Measurements from ENCODE around the gene SARDH. TPM values are rescaled to one million over a fixed set of nuclear protein-coding genes. Genes with fewer than 3 reads are reported as not detected.

Gene SARDH
- total RNA-seq, 1 experiment from 2014 or later: 5.3 TPM

DNA sequence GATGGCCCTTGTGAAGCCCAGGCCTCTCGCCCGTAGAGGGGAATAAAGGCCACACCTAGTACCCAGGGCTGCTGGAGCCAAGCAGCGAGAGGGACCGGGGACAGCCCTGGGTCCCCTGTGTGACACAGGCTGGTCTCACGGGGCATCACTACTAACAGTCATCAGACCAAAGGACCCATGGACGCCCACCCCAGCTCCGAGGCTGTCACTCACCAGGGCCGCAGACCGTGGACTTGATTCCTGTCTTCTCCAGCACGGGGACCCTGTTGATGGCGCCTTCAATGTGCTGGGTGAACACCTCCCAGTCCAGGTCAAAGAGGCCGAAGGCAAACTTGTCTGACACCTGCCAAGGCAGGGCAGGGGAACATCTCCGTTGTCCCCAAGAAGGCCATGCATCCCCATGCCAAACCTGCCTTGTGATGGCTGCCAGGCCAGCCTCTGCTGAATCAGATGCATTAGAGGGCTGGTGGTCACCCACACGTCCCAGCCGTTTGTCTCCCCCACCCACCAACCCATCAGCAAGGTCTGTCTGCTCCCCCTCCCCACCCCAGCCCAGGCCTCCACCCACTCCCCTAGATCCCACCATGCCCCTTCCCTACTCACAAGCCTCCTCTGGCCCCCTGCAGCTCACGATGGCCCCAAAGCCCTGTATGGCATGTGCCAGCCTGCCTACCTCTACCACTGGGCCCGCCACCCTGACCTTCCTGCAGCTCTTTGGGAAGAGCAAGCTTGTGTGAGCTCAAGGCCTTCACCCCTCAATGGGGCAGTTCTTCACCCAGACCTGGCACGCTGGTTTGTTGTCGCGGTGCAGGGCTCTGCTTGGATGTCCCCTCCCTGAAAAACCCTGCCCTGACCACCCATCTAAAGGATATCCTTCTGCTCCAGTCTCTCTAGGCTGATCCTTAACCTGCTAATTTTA is 20.8 kb downstream of the SARDH start:
- Histone ChIP-seq H2AK5ac (ENCODE audit: insufficient read length, low read length) (no peak overlapping the region), H4K5ac (ENCODE audit: insufficient read length, low read depth, low read length) (no peak overlapping the region), H3K79me1 (ENCODE audit: insufficient read depth, low read depth, low read length, poor library complexity, severe bottlenecking) (no peaks in the 10 kb centered on the region), H3K4ac (ENCODE audit: low read depth, low read length) (no peak overlapping the region), H2BK5ac (ENCODE audit: insufficient read length, low read length) (no peak overlapping the region), H3K9ac (ENCODE audit: extremely low read depth, insufficient read length, low read length) (no peak overlapping the region), H2BK15ac (ENCODE audit: low read depth, low read length) (no peak overlapping the region), H3K4me2 (ENCODE audit: insufficient read depth, insufficient read length, low read length) (no peak overlapping the region), H3K27me3 (ENCODE audit: insufficient read depth, low read length) (no peaks in the 10 kb centered on the region), H2BK120ac (ENCODE audit: low read depth, low read length, poor library complexity, severe bottlenecking) (no peak overlapping the region), H4K8ac (replicated peaks; ENCODE audit: insufficient read length, low read depth, low read length) (no peak overlapping the region), H4K20me1 (ENCODE audit: control insufficient read depth, insufficient read depth, insufficient read length) (no peaks in the 10 kb centered on the region), H3K23ac (ENCODE audit: insufficient read length, low read depth, low read length) (no peak overlapping the region), H3K9me3 (ENCODE audit: control insufficient read depth, low read depth, low read length) (no peaks in the 10 kb centered on the region), H3K23me2 (ENCODE audit: insufficient read length, low read depth, low read length, poor library complexity, severe bottlenecking) (peaks cover 2% of the 10 kb centered on the region), H2BK20ac (ENCODE audit: low read depth, low read length, poor library complexity, severe bottlenecking) (no peak overlapping the region), H3K14ac (ENCODE audit: insufficient read depth, low read length) (no peak overlapping the region), H3K4me1 (ENCODE audit: insufficient read depth, low read length) (no peaks in the 10 kb centered on the region), H2AFZ (ENCODE audit: low read length) (no peak overlapping the region), H3T11ph (ENCODE audit: low read length) (no peak overlapping the region), H3K27ac (ENCODE audit: insufficient read length, low read depth, low read length) (no peak overlapping the region), H3K18ac (ENCODE audit: insufficient read length, low read depth, low read length) (no peak overlapping the region), H4K91ac (ENCODE audit: insufficient read length, low read depth, low read length) (no peak overlapping the region), H2BK12ac (ENCODE audit: insufficient read length, low read depth, low read length) (no peak overlapping the region), H3K56ac (ENCODE audit: insufficient read length, low read depth, low read length) (no peak overlapping the region), H3K79me2 (ENCODE audit: insufficient read depth, low read length) (no peaks in the 10 kb centered on the region)
- Mint-ChIP-seq H3K36me3 (ENCODE audit: insufficient read depth in 1 of 3, low read depth in 3 of 3) (no peaks in the 10 kb centered on the region; a peak in 1 of 7 replicates), H3K4me1 (peaks cover 12 to 22% of the 10 kb centered on the region in 2 experiments), H3K27ac (no peak overlapping the region; a peak in 1 of 7 replicates), H3K27me3 (ENCODE audit: low read depth) (no peaks in the 10 kb centered on the region), H3K4me3 (no peak overlapping the region), H3K9me3 (no peaks in the 10 kb centered on the region)
- no peak for TF ChIP-seq CTCF (conservative IDR thresholded peaks at IDR 0.05)
- DNase-seq: no peak
- WGBS (ENCODE audit: extremely low coverage, insufficient read length, low lambda C conversion rate): no CpG with 5 or more reads among the region's 20 CpGs

Measured in H9 (cell line).